WTC11 (cell line): ENCODE measurements around the gene EVC2.

Source experiments
- CTCF ChIP-seq: fragments of 200-600 bp; IDR thresholded peaks from 2 replicates; pipeline ENCODE4 v1.8.0; 2022; ENCODE audit warnings: antibody characterized with exemption
- ZNF138 ChIP-seq: sonication (generic); formaldehyde crosslinking; conservative IDR thresholded peaks from 2 replicates; pipeline ENCODE4 v1.8.1; 2022; ENCODE audit warnings: mild to moderate bottlenecking, moderate library complexity, missing genetic modification reagents

- TF ChIP-seq CTCF (no peak), ZNF138 (CRISPR knock-in tag) (no peak)
Observed at GRCh38 chr4:5650040-5650439, 58.3 kb downstream of the EVC2 start.
